Urinary bladder (tissue), 4 donors: Measurements from ENCODE around the gene SAT2. TPM values are rescaled to one million over a fixed set of nuclear protein-coding genes. Genes with fewer than 3 reads are reported as not detected.

ENCODE experiments used
- DNase-seq: peaks from one replicate; pipeline ENCODE4 v3.0.0-alpha.2; 2015; ENCODE audit errors: extremely low spot score
- H3K27ac ChIP-seq: one replicate; pipeline ENCODE4 v1.5.1; 2013; ENCODE audit warnings: low read depth, mild to moderate bottlenecking, moderate library complexity
- H3K36me3 ChIP-seq: one replicate; pipeline ENCODE4 v1.6.1; 2013; ENCODE audit warnings: mild to moderate bottlenecking, moderate library complexity; ENCODE audit not compliant: insufficient read depth
- H3K4me1 ChIP-seq: one replicate; pipeline ENCODE4 v1.6.1; 2013; ENCODE audit warnings: mild to moderate bottlenecking, moderate library complexity; ENCODE audit not compliant: insufficient read depth
- H3K4me3 ChIP-seq: one replicate; pipeline ENCODE4 v1.5.1; 2013; ENCODE audit warnings: low read depth, low read length
- WGBS: extraction: QIAGEN DNeasy Blood & Tissue Kit; methylation state at CpG from one replicate; pipeline ENCODE4 v1.1.7; 2013; 5-methylcytosine and 5-hydroxymethylcytosine counted together
- polyA plus RNA-seq: library from polyadenylated mRNA; stranded (reverse); fragments of 200-250 nt; gene quantifications from one replicate; pipeline ENCODE4 v1.2.3, GENCODE V29; 2013
- small RNA-seq: library from RNA; depleted of rRNA; stranded (forward); fragments of <200 nt; gene quantifications from one replicate; pipeline ENCODE3, GENCODE V24; 2014
- total RNA-seq: library from RNA; depleted of rRNA; stranded (reverse); fragments of >200 nt; gene quantifications from one replicate; pipeline ENCODE4 v1.2.3, GENCODE V29; 2014
- donor health status: healthy with polysubstance abuse.
- donor health status: healthy.

The SAT2 gene
- total and polyA plus RNA-seq, 2 donors: 24.8 to 116 TPM

GRCh38 chr17:7580604-7581575, 46.7 kb downstream of the SAT2 start:
- 80% methylated on average over 23 of the region's 23 CpGs for WGBS
- DNase-seq: no peak
- Histone ChIP-seq H3K27ac (peak overlapping the region; percentile 0), H3K4me3 (no peak overlapping the region), H3K4me1 (no peaks in the 10 kb centered on the region), H3K36me3 (peaks cover 5% of the 10 kb centered on the region)

GRCh38 chr17:7579834-7580603, 47.6 kb downstream of the SAT2 start:
- H3K4me1 ChIP-seq: no peaks in the 10 kb centered on the region
- H3K4me3 ChIP-seq: no peak overlapping the region
- WGBS: 64% methylated on average over 12 of the region's 12 CpGs

GRCh38 chr17:7579001-7579833, 48.4 kb downstream of the SAT2 start, which contains the start of gene CD68:
Gene CD68 (plus strand): TSS chr17:7579638. CDS start chr17:7579678, 40 bp downstream.
- Histone ChIP-seq H3K4me3 (no peak within 1 kb of the TSS), H3K27ac (peak within 1 kb of the TSS; percentile 91), H3K36me3 (peaks cover 7% of the 10 kb centered on the region), H3K4me1 (no peaks in the 10 kb centered on the region)
- no peak for DNase-seq
- 17% methylated on average over 7 of the region's 7 CpGs for WGBS

More at GRCh38 chr17:7579834-7580603, 47.6 kb downstream of the SAT2 start:
- Histone ChIP-seq H3K27ac (peak overlapping the region; percentile 91), H3K36me3 (peaks cover 5% of the 10 kb centered on the region)
- DNase-seq: no peak

- Histone ChIP-seq H3K36me3 (peaks cover 7% of the 10 kb centered on the region), H3K4me3 (no peak overlapping the region), H3K27ac (no peak overlapping the region), H3K4me1 (no peaks in the 10 kb centered on the region)
- WGBS: 78% methylated on average over 17 of the region's 17 CpGs
- no peak for DNase-seq
These were observed 50.1 kb downstream of the SAT2 start for GRCh38 chr17:7577327-7578199.

GRCh38 chr17:7576432-7576937, 51.1 kb downstream of the SAT2 start:
- DNase-seq: no peak
- no peak overlapping the region for H3K4me3 ChIP-seq
- peaks cover 7% of the 10 kb centered on the region for H3K36me3 ChIP-seq
- WGBS: 83% methylated on average over 14 of the region's 14 CpGs
- H3K4me1 ChIP-seq: no peaks in the 10 kb centered on the region
- H3K27ac ChIP-seq: no peak overlapping the region

Small RNAs within 50 kb of the gene (small RNA-seq; reads per million reads assigned to genes)
- not detected for gene CD68
- not detected for gene SNORD10

Other genes with a start within 250 kb of the SAT2 start
- gene TNK1, start 246.7 kb downstream of the SAT2 start, total RNA-seq: 1.2 TPM
- gene TNK1, start 246.7 kb downstream of the SAT2 start, polyA plus RNA-seq: 4.8 TPM
- gene PLSCR3, start 233.3 kb downstream of the SAT2 start, total RNA-seq: 14.4 TPM
- gene PLSCR3, start 233.3 kb downstream of the SAT2 start, polyA plus RNA-seq: 56.3 TPM
- 76.2 TPM for gene TMEM256, start 223.7 kb downstream of the SAT2 start, total RNA-seq
- 113 TPM for gene TMEM256, start 223.7 kb downstream of the SAT2 start, polyA plus RNA-seq
- gene NLGN2, start 220.0 kb downstream of the SAT2 start, total RNA-seq: 8.5 TPM
- gene NLGN2, start 220.0 kb downstream of the SAT2 start, polyA plus RNA-seq: 40.9 TPM
- gene SPEM1, start 207.5 kb downstream of the SAT2 start, total RNA-seq: not detected
- not detected for gene SPEM1, start 207.5 kb downstream of the SAT2 start, polyA plus RNA-seq
- not detected for gene SPEM2, start 202.2 kb downstream of the SAT2 start, total RNA-seq
- gene SPEM2, start 202.2 kb downstream of the SAT2 start, polyA plus RNA-seq: not detected
- not detected for gene SPEM3, start 199.0 kb downstream of the SAT2 start, total RNA-seq
- not detected for gene SPEM3, start 199.0 kb downstream of the SAT2 start, polyA plus RNA-seq
- gene TMEM102, start 192.4 kb downstream of the SAT2 start, total RNA-seq: 3.1 TPM
- 4.0 TPM for gene TMEM102, start 192.4 kb downstream of the SAT2 start, polyA plus RNA-seq
- 2.1 TPM for gene FGF11, start 188.3 kb downstream of the SAT2 start, total RNA-seq
- 0.95 TPM for gene FGF11, start 188.3 kb downstream of the SAT2 start, polyA plus RNA-seq
- 10.7 TPM for gene CHRNB1, start 182.8 kb downstream of the SAT2 start, total RNA-seq
- 15.4 TPM for gene CHRNB1, start 182.8 kb downstream of the SAT2 start, polyA plus RNA-seq
- 21.1 TPM for gene ZBTB4, start 148.2 kb downstream of the SAT2 start, total RNA-seq
- 76.2 TPM for gene ZBTB4, start 148.2 kb downstream of the SAT2 start, polyA plus RNA-seq
- gene SLC35G6, start 146.4 kb downstream of the SAT2 start, total RNA-seq: not detected
- gene SLC35G6, start 146.4 kb downstream of the SAT2 start, polyA plus RNA-seq: not detected
- 52.3 TPM for gene POLR2A, start 143.5 kb downstream of the SAT2 start, total RNA-seq
- 32.2 TPM for gene POLR2A, start 143.5 kb downstream of the SAT2 start, polyA plus RNA-seq
- 8.5 TPM for gene TNFSF12, start 78.8 kb downstream of the SAT2 start, total RNA-seq
- gene TNFSF12, start 78.8 kb downstream of the SAT2 start, polyA plus RNA-seq: 87.2 TPM
- 3.8 TPM for gene TNFSF13, start 69.1 kb downstream of the SAT2 start, total RNA-seq
- gene TNFSF13, start 69.1 kb downstream of the SAT2 start, polyA plus RNA-seq: 22.3 TPM
- 34.7 TPM for gene SENP3, start 65.9 kb downstream of the SAT2 start, total RNA-seq
- gene SENP3, start 65.9 kb downstream of the SAT2 start, polyA plus RNA-seq: 54.6 TPM
- 9.1 TPM for gene CD68, start 48.2 kb downstream of the SAT2 start, total RNA-seq
- 73.7 TPM for gene CD68, start 48.2 kb downstream of the SAT2 start, polyA plus RNA-seq
- 40.2 TPM for gene MPDU1, start 44.0 kb downstream of the SAT2 start, total RNA-seq
- 40.4 TPM for gene MPDU1, start 44.0 kb downstream of the SAT2 start, polyA plus RNA-seq
- 1.2 TPM for gene SOX15, start 37.7 kb downstream of the SAT2 start, total RNA-seq
- gene SOX15, start 37.7 kb downstream of the SAT2 start, polyA plus RNA-seq: 15.3 TPM
- 26.2 TPM for gene FXR2, start 12.9 kb downstream of the SAT2 start, total RNA-seq
- gene FXR2, start 12.9 kb downstream of the SAT2 start, polyA plus RNA-seq: 38.5 TPM
- 0.32 TPM for gene SHBG, start 2.3 kb upstream of the SAT2 start, total RNA-seq
- 0.22 TPM for gene SHBG, start 2.3 kb upstream of the SAT2 start, polyA plus RNA-seq
- 4.9 TPM for gene ATP1B2, start 23.1 kb upstream of the SAT2 start, total RNA-seq
- 6.4 TPM for gene ATP1B2, start 23.1 kb upstream of the SAT2 start, polyA plus RNA-seq
- gene TP53, start 59.7 kb upstream of the SAT2 start, total RNA-seq: 17.9 TPM
- 31.8 TPM for gene TP53, start 59.7 kb upstream of the SAT2 start, polyA plus RNA-seq
- 4.1 TPM for gene WRAP53, start 60.7 kb upstream of the SAT2 start, total RNA-seq
- 7.7 TPM for gene WRAP53, start 60.7 kb upstream of the SAT2 start, polyA plus RNA-seq
- 3.3 TPM for gene EFNB3, start 77.4 kb upstream of the SAT2 start, total RNA-seq
- 0.86 TPM for gene EFNB3, start 77.4 kb upstream of the SAT2 start, polyA plus RNA-seq
- gene DNAH2, start 89.9 kb upstream of the SAT2 start, total RNA-seq: 0.11 TPM
- 0.16 TPM for gene DNAH2, start 89.9 kb upstream of the SAT2 start, polyA plus RNA-seq
- gene KDM6B, start 206.4 kb upstream of the SAT2 start, total RNA-seq: 7.9 TPM
- gene KDM6B, start 206.4 kb upstream of the SAT2 start, polyA plus RNA-seq: 17.3 TPM
- 8.1 TPM for gene TMEM88, start 227.2 kb upstream of the SAT2 start, total RNA-seq
- 37.0 TPM for gene TMEM88, start 227.2 kb upstream of the SAT2 start, polyA plus RNA-seq
- gene NAA38, start 229.7 kb upstream of the SAT2 start, total RNA-seq: 44.4 TPM
- 110 TPM for gene NAA38, start 229.7 kb upstream of the SAT2 start, polyA plus RNA-seq
- gene CYB5D1, start 230.2 kb upstream of the SAT2 start, total RNA-seq: 6.9 TPM
- gene CYB5D1, start 230.2 kb upstream of the SAT2 start, polyA plus RNA-seq: 12.5 TPM